Measurements from ENCODE around the gene FARS2. TPM values are rescaled to one million over a fixed set of nuclear protein-coding genes. Genes with fewer than 3 reads are reported as not detected.

The FARS2 gene
- total RNA-seq, 2 experiments from 2014 or later = 13.8 to 14.3 TPM

DNA sequence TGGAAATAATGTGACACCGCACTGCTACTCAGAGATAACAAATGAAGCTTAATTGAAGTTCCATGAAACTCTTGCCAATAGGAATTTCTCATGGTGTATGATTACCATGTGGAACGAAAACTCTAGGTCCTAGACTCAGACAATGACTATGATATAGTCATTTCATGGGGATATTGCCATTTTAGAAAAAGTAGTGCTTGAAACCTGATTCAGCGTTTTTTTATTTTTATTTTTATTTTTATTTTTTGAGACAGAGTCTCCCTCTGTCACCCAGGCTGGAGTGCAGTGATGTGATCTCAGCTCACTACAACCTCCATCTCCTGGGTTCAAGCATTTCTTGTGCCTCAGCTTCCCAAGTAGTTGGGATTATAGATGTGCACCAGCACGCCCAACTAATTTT lies 253.9 kb downstream of the FARS2 start:
- H3K4me2 ChIP-seq (ENCODE audit: low read length) = no peak overlapping the region
- no peak overlapping the region for H3K4me3 ChIP-seq (ENCODE audit: low read depth, low read length, poor library complexity, severe bottlenecking)
- no peak for DNase-seq (ENCODE audit: low spot score)
- no peaks in the 10 kb centered on the region for H4K20me1 ChIP-seq (ENCODE audit: insufficient read depth, low read length)
- intact Hi-C loops (cut with micrococcal nuclease; ENCODE audit: unreplicated experiment) = no loop called here
- H3K79me2 ChIP-seq (ENCODE audit: insufficient read depth, low read depth, low read length) = no peaks in the 10 kb centered on the region
- no peaks in the 10 kb centered on the region for H3K4me1 ChIP-seq (ENCODE audit: insufficient read depth, low read length, poor library complexity, severe bottlenecking)
- no TSS peak for BruUV-seq (replicated peaks)
- no peak overlapping the region for H2AFZ ChIP-seq (ENCODE audit: low read length)
- CTCF ChIA-PET (ENCODE audit: unreplicated experiment) = interaction anchor here (0.6 kb wide), 1 partner anchor 270 kb away, joined by 3 read pairs; no protein-coding TSS in a partner anchor
- H3K9me3 ChIP-seq (ENCODE audit: low read length) = no peaks in the 10 kb centered on the region
- no peaks in the 10 kb centered on the region for H3K9me2 ChIP-seq (ENCODE audit: insufficient read depth, low read length)
- POLR2A ChIA-PET = no interaction called here
- TF ChIP-seq EZH2phosphoT487 (IDR thresholded peaks at IDR 0.05; ENCODE audit: borderline replicate concordance, low read depth, low read length) (no peak), CTCF (conservative IDR thresholded peaks at IDR 0.05; ENCODE audit: low read length) (no peak)
- H3K27ac ChIP-seq (ENCODE audit: low read depth, low read length, poor library complexity, severe bottlenecking) = no peak overlapping the region
- H3K36me3 ChIP-seq (ENCODE audit: insufficient read depth, low read length) = no peaks in the 10 kb centered on the region

DNA sequence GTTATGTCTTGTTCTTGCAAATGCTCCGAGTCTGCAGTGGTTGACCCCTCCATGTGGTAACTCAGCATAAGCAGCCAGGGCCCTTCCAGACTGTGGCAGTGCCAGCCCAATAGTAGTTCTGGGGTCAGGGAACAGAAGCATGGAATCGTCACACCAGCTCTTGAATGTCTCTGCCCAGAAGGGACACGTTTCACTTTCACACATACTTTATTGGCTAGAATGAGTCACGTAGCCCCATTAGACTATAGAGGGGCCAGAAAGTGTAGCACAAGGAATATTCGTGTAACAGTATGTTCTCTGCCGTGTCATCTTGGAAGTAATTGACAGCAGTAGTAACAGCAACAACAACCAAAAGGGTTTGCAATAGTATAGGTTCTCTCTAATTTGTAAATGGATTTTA lies 254.7 kb downstream of the FARS2 start:
- intact Hi-C loops (cut with micrococcal nuclease; ENCODE audit: unreplicated experiment) = no loop called here
- Histone ChIP-seq H3K79me2 (ENCODE audit: insufficient read depth, low read depth, low read length) (no peaks in the 10 kb centered on the region), H3K4me1 (ENCODE audit: insufficient read depth, low read length, poor library complexity, severe bottlenecking) (no peaks in the 10 kb centered on the region), H3K4me3 (ENCODE audit: low read depth, low read length, poor library complexity, severe bottlenecking) (no peak overlapping the region), H3K27ac (ENCODE audit: low read depth, low read length, poor library complexity, severe bottlenecking) (no peak overlapping the region), H3K9me3 (ENCODE audit: low read length) (no peaks in the 10 kb centered on the region), H2AFZ (ENCODE audit: low read length) (no peak overlapping the region), H3K36me3 (ENCODE audit: insufficient read depth, low read length) (no peaks in the 10 kb centered on the region), H3K4me2 (ENCODE audit: low read length) (no peak overlapping the region), H4K20me1 (ENCODE audit: insufficient read depth, low read length) (no peaks in the 10 kb centered on the region), H3K9me2 (ENCODE audit: insufficient read depth, low read length) (no peaks in the 10 kb centered on the region)
- ChIA-PET POLR2A (interaction anchor here (0.5 to 1.0 kb wide), 3 partner anchors 9 to 1616 kb away, joined by 3 to 4 read pairs (median 3); no protein-coding TSS in a partner anchor), CTCF (ENCODE audit: unreplicated experiment) (no interaction called here)
- TF ChIP-seq CTCF (conservative IDR thresholded peaks at IDR 0.05; ENCODE audit: low read length) = no peak
- TF ChIP-seq EZH2phosphoT487 (IDR thresholded peaks at IDR 0.05; ENCODE audit: borderline replicate concordance, low read depth, low read length) = no peak
- no TSS peak for BruUV-seq (replicated peaks)
- no peak for DNase-seq (ENCODE audit: low spot score)

GRCh38 chr6:5517796-5518195 lies 256.5 kb downstream of the FARS2 start:
- TF ChIP-seq EZH2phosphoT487 (IDR thresholded peaks at IDR 0.05; ENCODE audit: borderline replicate concordance, low read depth, low read length) (no peak), CTCF (conservative IDR thresholded peaks at IDR 0.05; ENCODE audit: low read length) (no peak)
- no peak for DNase-seq (ENCODE audit: low spot score)
- BruUV-seq (replicated peaks) = no TSS peak
- POLR2A ChIA-PET = interaction anchor here (0.9 kb wide), 1 partner anchor 10 kb away, joined by 4 read pairs; no protein-coding TSS in a partner anchor
- no peaks in the 10 kb centered on the region for H3K79me2 ChIP-seq (ENCODE audit: insufficient read depth, low read depth, low read length)
- no peaks in the 10 kb centered on the region for H3K9me3 ChIP-seq (ENCODE audit: low read length)
- H3K4me2 ChIP-seq (ENCODE audit: low read length) = no peak overlapping the region
- no peaks in the 10 kb centered on the region for H4K20me1 ChIP-seq (ENCODE audit: insufficient read depth, low read length)
- no peak overlapping the region for H3K4me3 ChIP-seq (ENCODE audit: low read depth, low read length, poor library complexity, severe bottlenecking)
- intact Hi-C loops (cut with micrococcal nuclease; ENCODE audit: unreplicated experiment) = no loop called here
- CTCF ChIA-PET (ENCODE audit: unreplicated experiment) = no interaction called here
- no peaks in the 10 kb centered on the region for H3K4me1 ChIP-seq (ENCODE audit: insufficient read depth, low read length, poor library complexity, severe bottlenecking)
- H2AFZ ChIP-seq (ENCODE audit: low read length) = no peak overlapping the region
- no peaks in the 10 kb centered on the region for H3K9me2 ChIP-seq (ENCODE audit: insufficient read depth, low read length)
- H3K36me3 ChIP-seq (ENCODE audit: insufficient read depth, low read length) = no peaks in the 10 kb centered on the region
- H3K27ac ChIP-seq (ENCODE audit: low read depth, low read length, poor library complexity, severe bottlenecking) = no peak overlapping the region
